WTC11 (cell line): Measurements from ENCODE around the gene CAMTA1. TPM values are rescaled to one million over a fixed set of nuclear protein-coding genes. Genes with fewer than 3 reads are reported as not detected.

Source experiments
- ATAC-seq: fragments of 200-7000 bp; cut with Tn5 transposase; 2 replicates; pipeline ENCODE4 v1.10.0; 2021; ENCODE audit warnings: mild to moderate bottlenecking, moderate library complexity
- CTCF ChIA-PET: fragments of 300-600 bp; sonication (Branson Sonifier 250); formaldehyde crosslinking; loops from one replicate; lab custom pipeline; 2021; ENCODE audit warnings: antibody characterized with exemption; lab: Charles Lee
- POLR2A ChIA-PET: fragments of 350-600 bp; sonication (Branson Sonifier 250); formaldehyde crosslinking; loops from one replicate; lab custom pipeline; 2021; ENCODE audit warnings: antibody characterized with exemption; lab: Charles Lee
- DNase-seq: peaks from one replicate; pipeline ENCODE4 v3.0.0; 2021; ENCODE audit warnings: low spot score
- H3K27ac Mint-ChIP-seq: 2 replicates; pipeline ENCODE4 v1.8.0; 2021; ENCODE audit warnings: mixed read lengths
- H3K27me3 Mint-ChIP-seq: 2 replicates; pipeline ENCODE4 v1.8.0; 2021; ENCODE audit warnings: low read depth, mild to moderate bottlenecking, moderate library complexity, mixed read lengths
- H3K36me3 Mint-ChIP-seq: 2 replicates; pipeline ENCODE4 v1.8.0; 2021; ENCODE audit warnings: mixed read lengths
- H3K4me1 Mint-ChIP-seq: 2 replicates; pipeline ENCODE4 v1.8.0; 2022; ENCODE audit warnings: mixed read lengths
- H3K4me3 Mint-ChIP-seq: 2 replicates; pipeline ENCODE4 v1.8.0; 2021; ENCODE audit warnings: mild to moderate bottlenecking, moderate library complexity, mixed read lengths
- H3K9me3 Mint-ChIP-seq: 2 replicates; pipeline ENCODE4 v1.8.0; 2021; ENCODE audit warnings: mixed read lengths
- CREB1 ChIP-seq: sonication (generic); formaldehyde crosslinking; IDR thresholded peaks from 2 replicates; pipeline ENCODE4 v1.8.0; 2023; ENCODE audit warnings: mild to moderate bottlenecking, missing genetic modification reagents
- E2F5 ChIP-seq: sonication (generic); formaldehyde crosslinking; IDR thresholded peaks from 2 replicates; pipeline ENCODE4 v1.8.1; 2022; ENCODE audit warnings: mild to moderate bottlenecking, moderate library complexity, missing genetic modification reagents
- ELF4 ChIP-seq: sonication (generic); formaldehyde crosslinking; IDR thresholded peaks from 2 replicates; pipeline ENCODE4 v1.8.1; 2022; ENCODE audit warnings: low read depth, mild to moderate bottlenecking, moderate library complexity, missing genetic modification reagents
- ERG ChIP-seq: fragments of 250-450 bp; sonication (Bioruptor Pico); IDR thresholded peaks from 2 replicates; pipeline ENCODE4 v1.8.0; 2021; ENCODE audit warnings: mild to moderate bottlenecking
- GRHL2 ChIP-seq: fragments of 250-450 bp; sonication (Bioruptor Pico); IDR thresholded peaks from 2 replicates; pipeline ENCODE4 v1.8.0; 2022; ENCODE audit warnings: mild to moderate bottlenecking, moderate library complexity; ENCODE audit not compliant: insufficient replicate concordance, severe bottlenecking
- JAZF1 ChIP-seq: fragments of 250-450 bp; sonication (Bioruptor Pico); IDR thresholded peaks from 2 replicates; pipeline ENCODE4 v1.9.0; 2021; ENCODE audit warnings: moderate library complexity, mild to moderate bottlenecking, inconsistent platforms
- JUN ChIP-seq: sonication (generic); formaldehyde crosslinking; IDR thresholded peaks from 2 replicates; pipeline ENCODE4 v1.8.0; 2023; ENCODE audit warnings: mild to moderate bottlenecking, missing genetic modification reagents
- MYBL2 ChIP-seq: sonication (generic); formaldehyde crosslinking; IDR thresholded peaks from 2 replicates; pipeline ENCODE4 v1.8.1; 2023; ENCODE audit warnings: mild to moderate bottlenecking, moderate library complexity, missing genetic modification reagents
- TEAD1 ChIP-seq: sonication (generic); formaldehyde crosslinking; IDR thresholded peaks from 2 replicates; pipeline ENCODE4 v1.8.0; 2022; ENCODE audit warnings: mild to moderate bottlenecking, missing genetic modification reagents
- TP53 ChIP-seq: sonication (generic); formaldehyde crosslinking; IDR thresholded peaks from 2 replicates; pipeline ENCODE4 v1.8.1; 2023; ENCODE audit warnings: mild to moderate bottlenecking, missing genetic modification reagents
- ZNF423 ChIP-seq: fragments of 250-450 bp; sonication (Bioruptor Pico); IDR thresholded peaks from 2 replicates; pipeline ENCODE4 v2.1.2; 2022; ENCODE audit warnings: mild to moderate bottlenecking, moderate library complexity
- total RNA-seq: library from RNA; stranded (reverse); gene quantifications from 3 replicates; pipeline ENCODE4 v1.2.3, GENCODE V29; 2021
- TF ChIP-seq, protein P1 (sequence below): sonication (generic); formaldehyde crosslinking; IDR thresholded peaks from 2 replicates; pipeline ENCODE4 v1.8.1; 2022; ENCODE audit warnings: low read depth, missing genetic modification reagents, borderline replicate concordance
- TF ChIP-seq, protein P2 (sequence below): fragments of 250-450 bp; sonication (Bioruptor Pico); IDR thresholded peaks from 2 replicates; pipeline ENCODE4 v1.9.0; 2021; ENCODE audit warnings: mild to moderate bottlenecking, borderline replicate concordance
- TF ChIP-seq, protein P3 (sequence below): sonication (generic); formaldehyde crosslinking; IDR thresholded peaks from 2 replicates; pipeline ENCODE4 v1.8.1; 2023; ENCODE audit warnings: mild to moderate bottlenecking, missing genetic modification reagents, borderline replicate concordance
- TF ChIP-seq, protein P4 (sequence below): sonication (generic); formaldehyde crosslinking; IDR thresholded peaks from 2 replicates; pipeline ENCODE4 v1.8.1; 2023; ENCODE audit warnings: mild to moderate bottlenecking, missing genetic modification reagents, moderate library complexity
- TF ChIP-seq, protein P5 (sequence below): sonication (generic); formaldehyde crosslinking; IDR thresholded peaks from 2 replicates; pipeline ENCODE4 v1.8.0; 2023; ENCODE audit warnings: mild to moderate bottlenecking, missing genetic modification reagents

Gene CAMTA1
- total RNA-seq, 1 experiment from 2014 or later, result 86.4 TPM

DNA sequence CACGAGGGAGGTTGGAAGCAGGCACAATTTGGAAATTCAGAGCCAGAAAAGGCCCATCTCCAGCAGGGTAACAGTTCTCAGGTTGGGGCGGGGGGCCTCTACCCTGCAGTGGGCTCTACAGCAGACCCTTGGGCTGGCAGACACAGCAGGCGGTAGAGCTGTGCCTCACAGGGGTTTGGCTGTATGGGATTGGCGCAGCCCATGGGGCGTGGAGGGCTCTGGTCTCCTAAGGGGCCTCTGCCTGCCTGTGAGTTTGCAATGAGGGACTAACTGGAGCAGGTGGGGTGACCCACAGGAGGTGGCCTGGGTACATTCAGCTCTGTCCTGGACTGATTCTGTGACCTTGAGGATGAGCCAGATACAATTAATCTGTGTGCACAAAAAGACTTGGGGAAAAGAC is 124.1 kb downstream of the CAMTA1 start:
- Mint-ChIP-seq H3K27ac (no peak overlapping the region), H3K27me3 (peaks cover 3% of the 10 kb centered on the region; the same call in 1 of the 2 replicates), H3K4me3 (no peak overlapping the region)
- no peak for DNase-seq
- TF ChIP-seq JUN (CRISPR knock-in tag) (no peak), MYBL2 (CRISPR knock-in tag) (no peak), E2F5 (CRISPR knock-in tag) (no peak), TEAD1 (CRISPR knock-in tag) (no peak), ERG (CRISPR knock-in tag) (no peak), TP53 (CRISPR knock-in tag) (no peak), JAZF1 (no peak), GRHL2 (no peak)
- TF ChIP-seq, protein P1, sequence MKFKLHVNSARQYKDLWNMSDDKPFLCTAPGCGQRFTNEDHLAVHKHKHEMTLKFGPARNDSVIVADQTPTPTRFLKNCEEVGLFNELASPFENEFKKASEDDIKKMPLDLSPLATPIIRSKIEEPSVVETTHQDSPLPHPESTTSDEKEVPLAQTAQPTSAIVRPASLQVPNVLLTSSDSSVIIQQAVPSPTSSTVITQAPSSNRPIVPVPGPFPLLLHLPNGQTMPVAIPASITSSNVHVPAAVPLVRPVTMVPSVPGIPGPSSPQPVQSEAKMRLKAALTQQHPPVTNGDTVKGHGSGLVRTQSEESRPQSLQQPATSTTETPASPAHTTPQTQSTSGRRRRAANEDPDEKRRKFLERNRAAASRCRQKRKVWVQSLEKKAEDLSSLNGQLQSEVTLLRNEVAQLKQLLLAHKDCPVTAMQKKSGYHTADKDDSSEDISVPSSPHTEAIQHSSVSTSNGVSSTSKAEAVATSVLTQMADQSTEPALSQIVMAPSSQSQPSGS (CRISPR knock-in tag), result no peak
- TF ChIP-seq, protein P2, sequence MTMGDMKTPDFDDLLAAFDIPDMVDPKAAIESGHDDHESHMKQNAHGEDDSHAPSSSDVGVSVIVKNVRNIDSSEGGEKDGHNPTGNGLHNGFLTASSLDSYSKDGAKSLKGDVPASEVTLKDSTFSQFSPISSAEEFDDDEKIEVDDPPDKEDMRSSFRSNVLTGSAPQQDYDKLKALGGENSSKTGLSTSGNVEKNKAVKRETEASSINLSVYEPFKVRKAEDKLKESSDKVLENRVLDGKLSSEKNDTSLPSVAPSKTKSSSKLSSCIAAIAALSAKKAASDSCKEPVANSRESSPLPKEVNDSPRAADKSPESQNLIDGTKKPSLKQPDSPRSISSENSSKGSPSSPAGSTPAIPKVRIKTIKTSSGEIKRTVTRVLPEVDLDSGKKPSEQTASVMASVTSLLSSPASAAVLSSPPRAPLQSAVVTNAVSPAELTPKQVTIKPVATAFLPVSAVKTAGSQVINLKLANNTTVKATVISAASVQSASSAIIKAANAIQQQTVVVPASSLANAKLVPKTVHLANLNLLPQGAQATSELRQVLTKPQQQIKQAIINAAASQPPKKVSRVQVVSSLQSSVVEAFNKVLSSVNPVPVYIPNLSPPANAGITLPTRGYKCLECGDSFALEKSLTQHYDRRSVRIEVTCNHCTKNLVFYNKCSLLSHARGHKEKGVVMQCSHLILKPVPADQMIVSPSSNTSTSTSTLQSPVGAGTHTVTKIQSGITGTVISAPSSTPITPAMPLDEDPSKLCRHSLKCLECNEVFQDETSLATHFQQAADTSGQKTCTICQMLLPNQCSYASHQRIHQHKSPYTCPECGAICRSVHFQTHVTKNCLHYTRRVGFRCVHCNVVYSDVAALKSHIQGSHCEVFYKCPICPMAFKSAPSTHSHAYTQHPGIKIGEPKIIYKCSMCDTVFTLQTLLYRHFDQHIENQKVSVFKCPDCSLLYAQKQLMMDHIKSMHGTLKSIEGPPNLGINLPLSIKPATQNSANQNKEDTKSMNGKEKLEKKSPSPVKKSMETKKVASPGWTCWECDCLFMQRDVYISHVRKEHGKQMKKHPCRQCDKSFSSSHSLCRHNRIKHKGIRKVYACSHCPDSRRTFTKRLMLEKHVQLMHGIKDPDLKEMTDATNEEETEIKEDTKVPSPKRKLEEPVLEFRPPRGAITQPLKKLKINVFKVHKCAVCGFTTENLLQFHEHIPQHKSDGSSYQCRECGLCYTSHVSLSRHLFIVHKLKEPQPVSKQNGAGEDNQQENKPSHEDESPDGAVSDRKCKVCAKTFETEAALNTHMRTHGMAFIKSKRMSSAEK, result no peak
- TF ChIP-seq, protein P3, sequence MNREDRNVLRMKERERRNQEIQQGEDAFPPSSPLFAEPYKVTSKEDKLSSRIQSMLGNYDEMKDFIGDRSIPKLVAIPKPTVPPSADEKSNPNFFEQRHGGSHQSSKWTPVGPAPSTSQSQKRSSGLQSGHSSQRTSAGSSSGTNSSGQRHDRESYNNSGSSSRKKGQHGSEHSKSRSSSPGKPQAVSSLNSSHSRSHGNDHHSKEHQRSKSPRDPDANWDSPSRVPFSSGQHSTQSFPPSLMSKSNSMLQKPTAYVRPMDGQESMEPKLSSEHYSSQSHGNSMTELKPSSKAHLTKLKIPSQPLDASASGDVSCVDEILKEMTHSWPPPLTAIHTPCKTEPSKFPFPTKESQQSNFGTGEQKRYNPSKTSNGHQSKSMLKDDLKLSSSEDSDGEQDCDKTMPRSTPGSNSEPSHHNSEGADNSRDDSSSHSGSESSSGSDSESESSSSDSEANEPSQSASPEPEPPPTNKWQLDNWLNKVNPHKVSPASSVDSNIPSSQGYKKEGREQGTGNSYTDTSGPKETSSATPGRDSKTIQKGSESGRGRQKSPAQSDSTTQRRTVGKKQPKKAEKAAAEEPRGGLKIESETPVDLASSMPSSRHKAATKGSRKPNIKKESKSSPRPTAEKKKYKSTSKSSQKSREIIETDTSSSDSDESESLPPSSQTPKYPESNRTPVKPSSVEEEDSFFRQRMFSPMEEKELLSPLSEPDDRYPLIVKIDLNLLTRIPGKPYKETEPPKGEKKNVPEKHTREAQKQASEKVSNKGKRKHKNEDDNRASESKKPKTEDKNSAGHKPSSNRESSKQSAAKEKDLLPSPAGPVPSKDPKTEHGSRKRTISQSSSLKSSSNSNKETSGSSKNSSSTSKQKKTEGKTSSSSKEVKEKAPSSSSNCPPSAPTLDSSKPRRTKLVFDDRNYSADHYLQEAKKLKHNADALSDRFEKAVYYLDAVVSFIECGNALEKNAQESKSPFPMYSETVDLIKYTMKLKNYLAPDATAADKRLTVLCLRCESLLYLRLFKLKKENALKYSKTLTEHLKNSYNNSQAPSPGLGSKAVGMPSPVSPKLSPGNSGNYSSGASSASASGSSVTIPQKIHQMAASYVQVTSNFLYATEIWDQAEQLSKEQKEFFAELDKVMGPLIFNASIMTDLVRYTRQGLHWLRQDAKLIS (CRISPR knock-in tag), result no peak
- TF ChIP-seq, all 79 proteins: peak for 0
- peaks cover 4% of the 10 kb centered on the region for H3K36me3 Mint-ChIP-seq
- ChIA-PET CTCF (interaction anchor here (1.2 kb wide), 1 partner anchor 133 kb away, joined by 4 read pairs; no protein-coding TSS in a partner anchor), POLR2A (no interaction called here)
- H3K9me3 Mint-ChIP-seq, result peaks cover 5% of the 10 kb centered on the region
- H3K4me1 Mint-ChIP-seq, result peaks cover 62% of the 10 kb centered on the region
- no peak for ATAC-seq

DNA sequence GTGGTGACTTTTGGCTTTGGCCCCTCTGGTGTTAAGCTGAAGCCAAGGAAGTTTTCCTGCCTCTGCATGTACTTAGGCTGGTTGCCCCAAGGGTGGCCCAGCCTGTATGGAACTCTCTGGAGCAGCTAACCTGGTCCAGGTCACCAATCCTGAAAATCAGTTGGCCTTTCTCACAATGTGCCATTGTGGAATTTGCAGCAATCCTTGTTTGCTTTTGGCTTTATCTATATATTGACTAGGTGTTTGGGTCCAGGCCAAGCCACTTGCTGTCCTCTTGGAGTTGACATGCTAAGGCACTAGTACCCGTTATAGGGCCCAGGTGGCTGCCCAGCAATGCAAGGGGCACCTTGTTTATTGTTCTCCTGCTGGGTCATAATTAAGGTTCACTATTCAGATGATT is 124.6 kb downstream of the CAMTA1 start:
- POLR2A ChIA-PET, result interaction anchor here (0.6 kb wide), 1 partner anchor 10 kb away, joined by 5 read pairs; no protein-coding TSS in a partner anchor
- CTCF ChIA-PET, result interaction anchor here (1.2 to 1.4 kb wide), 2 partner anchors 133 to 211 kb away, joined by 4 read pairs; no protein-coding TSS in a partner anchor
- Mint-ChIP-seq H3K27me3 (peaks cover 3% of the 10 kb centered on the region; the same call in 1 of the 2 replicates), H3K9me3 (peaks cover 5% of the 10 kb centered on the region), H3K27ac (no peak overlapping the region), H3K4me3 (no peak overlapping the region), H3K36me3 (peaks cover 4% of the 10 kb centered on the region), H3K4me1 (peaks cover 62% of the 10 kb centered on the region)
- DNase-seq (no peak), ATAC-seq (no peak)
- no peak for TF ChIP-seq ELF4 (CRISPR knock-in tag)
- TF ChIP-seq, protein P4, sequence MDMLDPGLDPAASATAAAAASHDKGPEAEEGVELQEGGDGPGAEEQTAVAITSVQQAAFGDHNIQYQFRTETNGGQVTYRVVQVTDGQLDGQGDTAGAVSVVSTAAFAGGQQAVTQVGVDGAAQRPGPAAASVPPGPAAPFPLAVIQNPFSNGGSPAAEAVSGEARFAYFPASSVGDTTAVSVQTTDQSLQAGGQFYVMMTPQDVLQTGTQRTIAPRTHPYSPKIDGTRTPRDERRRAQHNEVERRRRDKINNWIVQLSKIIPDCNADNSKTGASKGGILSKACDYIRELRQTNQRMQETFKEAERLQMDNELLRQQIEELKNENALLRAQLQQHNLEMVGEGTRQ, result no peak
- TF ChIP-seq ZNF423 (CRISPR knock-in tag), result no peak
- TF ChIP-seq, protein P5, sequence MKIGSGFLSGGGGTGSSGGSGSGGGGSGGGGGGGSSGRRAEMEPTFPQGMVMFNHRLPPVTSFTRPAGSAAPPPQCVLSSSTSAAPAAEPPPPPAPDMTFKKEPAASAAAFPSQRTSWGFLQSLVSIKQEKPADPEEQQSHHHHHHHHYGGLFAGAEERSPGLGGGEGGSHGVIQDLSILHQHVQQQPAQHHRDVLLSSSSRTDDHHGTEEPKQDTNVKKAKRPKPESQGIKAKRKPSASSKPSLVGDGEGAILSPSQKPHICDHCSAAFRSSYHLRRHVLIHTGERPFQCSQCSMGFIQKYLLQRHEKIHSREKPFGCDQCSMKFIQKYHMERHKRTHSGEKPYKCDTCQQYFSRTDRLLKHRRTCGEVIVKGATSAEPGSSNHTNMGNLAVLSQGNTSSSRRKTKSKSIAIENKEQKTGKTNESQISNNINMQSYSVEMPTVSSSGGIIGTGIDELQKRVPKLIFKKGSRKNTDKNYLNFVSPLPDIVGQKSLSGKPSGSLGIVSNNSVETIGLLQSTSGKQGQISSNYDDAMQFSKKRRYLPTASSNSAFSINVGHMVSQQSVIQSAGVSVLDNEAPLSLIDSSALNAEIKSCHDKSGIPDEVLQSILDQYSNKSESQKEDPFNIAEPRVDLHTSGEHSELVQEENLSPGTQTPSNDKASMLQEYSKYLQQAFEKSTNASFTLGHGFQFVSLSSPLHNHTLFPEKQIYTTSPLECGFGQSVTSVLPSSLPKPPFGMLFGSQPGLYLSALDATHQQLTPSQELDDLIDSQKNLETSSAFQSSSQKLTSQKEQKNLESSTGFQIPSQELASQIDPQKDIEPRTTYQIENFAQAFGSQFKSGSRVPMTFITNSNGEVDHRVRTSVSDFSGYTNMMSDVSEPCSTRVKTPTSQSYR, result no peak
- TF ChIP-seq TP53 (CRISPR knock-in tag), result no peak
- TF ChIP-seq CREB1, result no peak
